WERI-Rb-1 (cell line): ENCODE data around the gene RUNDC1.

ENCODE experiments used
- DNase-seq: peaks from one replicate; pipeline ENCODE4 v3.0.0-alpha.2; 2020
- H3K27ac ChIP-seq: fragments of 250-450 bp; sonication (Bioruptor Pico); 2 replicates; pipeline ENCODE4 v1.5.1; 2020; ENCODE audit warnings: mild to moderate bottlenecking, moderate library complexity
- H3K27me3 ChIP-seq: fragments of 250-450 bp; sonication (Bioruptor Pico); 2 replicates; pipeline ENCODE4 v1.5.1; 2021; ENCODE audit warnings: mild to moderate bottlenecking, low read depth, moderate library complexity; ENCODE audit not compliant: insufficient read depth, severe bottlenecking
- H3K36me3 ChIP-seq: fragments of 250-450 bp; sonication (Bioruptor Pico); 2 replicates; pipeline ENCODE4 v1.5.1; 2020; ENCODE audit warnings: mild to moderate bottlenecking, moderate library complexity
- H3K4me3 ChIP-seq: 2 replicates; pipeline ENCODE4 v1.5.1; 2011; ENCODE audit warnings: low read depth, mild to moderate bottlenecking, control low read depth, low read length
- H3K9me3 ChIP-seq: fragments of 250-450 bp; sonication (Bioruptor Pico); 2 replicates; pipeline ENCODE4 v1.5.1; 2021; ENCODE audit warnings: mild to moderate bottlenecking, moderate library complexity; ENCODE audit not compliant: severe bottlenecking
- TF ChIP-seq, protein P1 (sequence below): IDR thresholded peaks from 2 replicates; pipeline ENCODE4 v1.5.1; 2011; ENCODE audit warnings: low read depth, mild to moderate bottlenecking, control low read depth, inconsistent platforms, low read length

The RUNDC1 gene

GRCh38 chr17:43025766-43026537 lies 45.6 kb downstream of the RUNDC1 start:
- H3K27ac ChIP-seq = no peak overlapping the region
- DNase-seq = no peak
- H3K4me3 ChIP-seq = peak overlapping the region; percentile 54
- H3K9me3 ChIP-seq = no peaks in the 10 kb centered on the region
- TF ChIP-seq, protein P1, sequence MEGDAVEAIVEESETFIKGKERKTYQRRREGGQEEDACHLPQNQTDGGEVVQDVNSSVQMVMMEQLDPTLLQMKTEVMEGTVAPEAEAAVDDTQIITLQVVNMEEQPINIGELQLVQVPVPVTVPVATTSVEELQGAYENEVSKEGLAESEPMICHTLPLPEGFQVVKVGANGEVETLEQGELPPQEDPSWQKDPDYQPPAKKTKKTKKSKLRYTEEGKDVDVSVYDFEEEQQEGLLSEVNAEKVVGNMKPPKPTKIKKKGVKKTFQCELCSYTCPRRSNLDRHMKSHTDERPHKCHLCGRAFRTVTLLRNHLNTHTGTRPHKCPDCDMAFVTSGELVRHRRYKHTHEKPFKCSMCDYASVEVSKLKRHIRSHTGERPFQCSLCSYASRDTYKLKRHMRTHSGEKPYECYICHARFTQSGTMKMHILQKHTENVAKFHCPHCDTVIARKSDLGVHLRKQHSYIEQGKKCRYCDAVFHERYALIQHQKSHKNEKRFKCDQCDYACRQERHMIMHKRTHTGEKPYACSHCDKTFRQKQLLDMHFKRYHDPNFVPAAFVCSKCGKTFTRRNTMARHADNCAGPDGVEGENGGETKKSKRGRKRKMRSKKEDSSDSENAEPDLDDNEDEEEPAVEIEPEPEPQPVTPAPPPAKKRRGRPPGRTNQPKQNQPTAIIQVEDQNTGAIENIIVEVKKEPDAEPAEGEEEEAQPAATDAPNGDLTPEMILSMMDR = no peak
- H3K36me3 ChIP-seq = peaks cover 7% of the 10 kb centered on the region
- H3K27me3 ChIP-seq = no peaks in the 10 kb centered on the region

DNA sequence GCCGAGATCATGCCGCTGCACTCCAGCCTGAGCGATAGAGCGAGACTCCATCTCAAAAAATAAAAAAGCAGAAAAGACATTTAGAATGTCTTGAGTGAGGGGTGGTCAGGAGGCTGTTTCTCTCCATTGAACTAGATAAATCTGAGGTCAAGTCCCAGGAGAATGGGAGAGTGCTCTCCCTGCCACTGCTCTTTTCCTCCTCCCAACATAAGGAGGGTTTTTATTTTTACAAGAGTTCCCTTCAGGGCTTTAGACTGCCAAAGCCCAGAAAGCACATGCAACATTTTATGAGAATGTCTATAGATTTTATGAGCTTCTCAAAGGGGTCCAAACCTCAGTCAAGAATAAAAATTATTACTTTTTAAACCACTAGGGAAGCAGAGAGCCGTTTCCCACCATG lies 46.2 kb downstream of the RUNDC1 start:
- H3K9me3 ChIP-seq = no peaks in the 10 kb centered on the region
- TF ChIP-seq, protein P1 = no peak
- H3K4me3 ChIP-seq = no peak overlapping the region
- H3K36me3 ChIP-seq = peaks cover 7% of the 10 kb centered on the region
- no peak overlapping the region for H3K27ac ChIP-seq
- DNase-seq = no peak
- no peaks in the 10 kb centered on the region for H3K27me3 ChIP-seq

GRCh38 chr17:43027091-43028032 lies 47.0 kb downstream of the RUNDC1 start:
- TF ChIP-seq, protein P1 = no peak
- no peak for DNase-seq
- no peak overlapping the region for H3K27ac ChIP-seq
- H3K9me3 ChIP-seq = no peaks in the 10 kb centered on the region
- H3K36me3 ChIP-seq = peaks cover 7% of the 10 kb centered on the region
- no peaks in the 10 kb centered on the region for H3K27me3 ChIP-seq
- no peak overlapping the region for H3K4me3 ChIP-seq

DNA sequence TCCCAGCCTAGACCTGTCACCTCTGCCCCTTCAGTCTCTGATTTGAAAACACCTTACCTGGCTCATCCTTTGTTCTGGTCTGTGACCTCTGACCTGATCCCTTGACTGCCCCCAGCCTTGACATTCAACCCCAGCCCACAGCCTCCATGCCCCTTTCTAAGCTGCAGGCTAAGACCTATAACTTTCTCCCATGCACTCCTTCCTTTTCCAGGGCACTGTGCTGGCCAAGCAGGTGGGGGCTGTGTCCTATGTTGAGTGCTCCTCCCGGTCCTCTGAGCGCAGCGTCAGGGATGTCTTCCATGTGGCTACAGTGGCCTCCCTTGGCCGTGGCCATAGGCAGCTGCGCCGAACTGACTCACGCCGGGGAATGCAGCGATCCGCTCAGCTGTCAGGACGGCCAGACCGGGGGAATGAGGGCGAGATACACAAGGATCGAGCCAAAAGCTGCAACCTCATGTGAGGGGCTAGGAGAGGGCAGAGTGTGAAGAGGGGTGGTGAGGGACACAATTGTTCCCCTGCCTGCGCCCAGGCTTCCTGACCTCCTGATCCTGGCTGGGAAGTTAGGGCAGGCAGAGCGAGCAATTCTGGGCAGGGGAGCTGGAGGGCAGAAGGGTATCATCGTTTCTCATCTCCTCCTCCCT lies 48.0 kb downstream of the RUNDC1 start:
- DNase-seq = no peak
- Histone ChIP-seq H3K4me3 (no peak overlapping the region), H3K27me3 (no peaks in the 10 kb centered on the region), H3K36me3 (peaks cover 7% of the 10 kb centered on the region), H3K27ac (no peak overlapping the region), H3K9me3 (no peaks in the 10 kb centered on the region)
- TF ChIP-seq, protein P1 = no peak

GRCh38 chr17:43030137-43030767 lies 49.9 kb downstream of the RUNDC1 start:
- Histone ChIP-seq H3K36me3 (peaks cover 7% of the 10 kb centered on the region), H3K9me3 (no peaks in the 10 kb centered on the region), H3K4me3 (no peak overlapping the region), H3K27me3 (no peaks in the 10 kb centered on the region), H3K27ac (no peak overlapping the region; the same call in none of the 2 replicates)
- TF ChIP-seq, protein P1 = no peak
- no peak for DNase-seq
